ENCODE measurements around the gene CFAP68.

CFAP68 gene

GRCh38 chr11:111878849-111879636, at the start of gene CFAP68, which contains the start of gene FDXACB1:
Gene CFAP68, plus strand, starts transcription at chr11:111879541. Its CDS starts 20 bp downstream, at chr11:111879561.
Gene FDXACB1, minus strand, starts transcription at chr11:111879165. Its CDS starts 33 bp downstream, at chr11:111879132.
- peak; percentile 98 for DNase-seq (ENCODE audit: low spot score)

- peak; percentile 48 for DNase-seq (ENCODE audit: low spot score)
Observed at GRCh38 chr11:111833524-111833923, 45.8 kb upstream of the CFAP68 start.

GRCh38 chr11:111834432-111835163, 44.7 kb upstream of the CFAP68 start:
- no peak for DNase-seq (ENCODE audit: low spot score)

- DNase-seq (ENCODE audit: low spot score) = no peak
Observed at GRCh38 chr11:111835665-111836064, 43.7 kb upstream of the CFAP68 start.

GRCh38 chr11:111836162-111836561, 43.2 kb upstream of the CFAP68 start:
- DNase-seq (ENCODE audit: low spot score) = no peak

GRCh38 chr11:111836721-111837120, 42.6 kb upstream of the CFAP68 start:
- DNase-seq (ENCODE audit: low spot score) = no peak

GRCh38 chr11:111837366-111837891, 41.9 kb upstream of the CFAP68 start:
- no peak for DNase-seq (ENCODE audit: low spot score)

- DNase-seq (ENCODE audit: low spot score) = no peak
Observed at GRCh38 chr11:111838054-111838453, 41.3 kb upstream of the CFAP68 start.

GRCh38 chr11:111840143-111840542, 39.2 kb upstream of the CFAP68 start:
- DNase-seq (ENCODE audit: low spot score) = no peak

- DNase-seq (ENCODE audit: low spot score) = peak; percentile 90
Observed at GRCh38 chr11:111841370-111842053, 37.8 kb upstream of the CFAP68 start.

- no peak for DNase-seq (ENCODE audit: low spot score)
Observed at GRCh38 chr11:111843661-111844060, 35.7 kb upstream of the CFAP68 start.

- no peak for DNase-seq (ENCODE audit: low spot score)
Observed at GRCh38 chr11:111845276-111846028, 33.9 kb upstream of the CFAP68 start.

- no peak for DNase-seq (ENCODE audit: low spot score)
Observed at GRCh38 chr11:111846063-111846462, 33.3 kb upstream of the CFAP68 start.

- DNase-seq (ENCODE audit: low spot score) = no peak
Observed at GRCh38 chr11:111846636-111847035, 32.7 kb upstream of the CFAP68 start.

GRCh38 chr11:111849631-111850030, 29.7 kb upstream of the CFAP68 start:
- no peak for DNase-seq (ENCODE audit: low spot score)

GRCh38 chr11:111851067-111851466, 28.3 kb upstream of the CFAP68 start:
- DNase-seq (ENCODE audit: low spot score) = no peak

- DNase-seq (ENCODE audit: low spot score) = no peak
Observed at GRCh38 chr11:111851636-111852035, 27.7 kb upstream of the CFAP68 start.

GRCh38 chr11:111852103-111852502, 27.2 kb upstream of the CFAP68 start:
- no peak for DNase-seq (ENCODE audit: low spot score)

GRCh38 chr11:111855506-111855905, 23.8 kb upstream of the CFAP68 start:
- no peak for DNase-seq (ENCODE audit: low spot score)

GRCh38 chr11:111860257-111860656, 19.1 kb upstream of the CFAP68 start:
- no peak for DNase-seq (ENCODE audit: low spot score)

GRCh38 chr11:111870113-111870512, 9.2 kb upstream of the CFAP68 start:
- DNase-seq (ENCODE audit: low spot score) = no peak

- DNase-seq (ENCODE audit: low spot score) = no peak
Observed at GRCh38 chr11:111870522-111870885, 8.8 kb upstream of the CFAP68 start.
